Prostate gland (tissue), 2 donors: ENCODE measurements around the gene PTPRD. TPM values are rescaled to one million over a fixed set of nuclear protein-coding genes. Genes with fewer than 3 reads are reported as not detected.

Source experiments
- DNase-seq: peaks from one replicate; pipeline ENCODE4 v3.0.0-alpha.2; 2019; ENCODE audit warnings: low spot score
- H3K27ac ChIP-seq, 2 donors: fragments of 200-600 bp; sonication (generic); 2 replicates each; pipeline ENCODE4 v1.5.1; 2017 to 2019
- H3K27me3 ChIP-seq: fragments of 200-600 bp; sonication (generic); replicated peaks from 2 replicates; pipeline ENCODE4 v1.5.1; 2019; ENCODE audit not compliant: insufficient read depth
- H3K36me3 ChIP-seq, 2 donors: fragments of 200-600 bp; sonication (generic); 1 replicate in 1 of 2; 2 replicates in 1 of 2; pipeline versions ENCODE4 v1.5.1 to v1.8.1; 2017 to 2019
- H3K4me1 ChIP-seq: fragments of 200-600 bp; sonication (generic); replicated peaks from 2 replicates; pipeline ENCODE4 v1.5.1; 2019
- H3K4me3 ChIP-seq, 2 donors: fragments of 200-600 bp; sonication (generic); 2 replicates each; pipeline ENCODE4 v1.5.1; 2017 to 2019
- H3K9me3 ChIP-seq: fragments of 200-600 bp; sonication (generic); 2 replicates; pipeline ENCODE4 v1.5.1; 2017
- POLR2A ChIP-seq: fragments of 450-650 bp; IDR thresholded peaks from one replicate; pipeline ENCODE4 v1.6.1; 2016; ENCODE audit warnings: antibody characterized with exemption, mild to moderate bottlenecking
- POLR2AphosphoS5 ChIP-seq: sonication (generic); formaldehyde crosslinking; IDR thresholded peaks from one replicate; pipeline ENCODE4 v1.6.1; 2017; ENCODE audit warnings: antibody characterized with exemption
- WGBS: methylation state at CpG from one replicate; pipeline ENCODE4 v1.1.5; 2018; 5-methylcytosine and 5-hydroxymethylcytosine counted together
- intact Hi-C: fragments of 100-400 bp; cut with DNase I; formaldehyde crosslinking; loops from one replicate; pipeline ENCODE4 v1.14.2; 2022
- total RNA-seq, 2 donors: library from RNA; depleted of rRNA; stranded (reverse); fragments of >200 nt; gene quantifications; one replicate each; pipeline ENCODE4 v1.1.0, GENCODE V29; 2016
- TF ChIP-seq, protein P1 (sequence below), 4 experiments: fragments of 200-600 bp in 2 of 4; fragments of 450-650 bp in 2 of 4; sonication (generic) in 2 of 4; IDR thresholded peaks; 1 replicate in 3 of 4; 2 replicates in 1 of 4; pipeline ENCODE4 v1.5.1; 2016 to 2019; ENCODE audit warnings: antibody characterized with exemption in 4 of 4, mild to moderate bottlenecking in 2 of 4, moderate library complexity in 2 of 4

Gene PTPRD
- total RNA-seq, 2 donors from 2014 or later, result 5.8 to 23.1 TPM

DNA sequence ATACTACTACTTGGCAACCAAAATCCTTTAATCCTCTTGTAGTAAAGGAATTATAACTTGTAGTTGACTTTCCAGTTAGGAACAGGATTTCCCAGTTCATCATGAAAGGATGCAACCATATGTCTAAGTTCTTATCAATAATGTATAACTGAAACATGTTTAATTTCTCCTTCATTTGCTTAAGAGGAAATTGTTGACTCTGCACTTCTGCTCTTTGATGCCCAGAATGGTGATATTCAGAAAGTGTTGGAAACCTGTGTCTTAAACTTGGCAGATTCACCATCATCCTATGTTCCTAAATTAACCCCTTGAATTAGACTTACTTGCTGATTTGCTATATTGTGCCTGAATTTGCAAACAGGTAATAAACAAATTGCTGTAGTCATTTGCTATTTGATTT, 201.5 kb downstream of the PTPRD start:
- H3K4me1 ChIP-seq, result no peaks in the 10 kb centered on the region
- no peak for TF ChIP-seq POLR2AphosphoS5
- TF ChIP-seq POLR2A, result no peak
- TF ChIP-seq, protein P1, sequence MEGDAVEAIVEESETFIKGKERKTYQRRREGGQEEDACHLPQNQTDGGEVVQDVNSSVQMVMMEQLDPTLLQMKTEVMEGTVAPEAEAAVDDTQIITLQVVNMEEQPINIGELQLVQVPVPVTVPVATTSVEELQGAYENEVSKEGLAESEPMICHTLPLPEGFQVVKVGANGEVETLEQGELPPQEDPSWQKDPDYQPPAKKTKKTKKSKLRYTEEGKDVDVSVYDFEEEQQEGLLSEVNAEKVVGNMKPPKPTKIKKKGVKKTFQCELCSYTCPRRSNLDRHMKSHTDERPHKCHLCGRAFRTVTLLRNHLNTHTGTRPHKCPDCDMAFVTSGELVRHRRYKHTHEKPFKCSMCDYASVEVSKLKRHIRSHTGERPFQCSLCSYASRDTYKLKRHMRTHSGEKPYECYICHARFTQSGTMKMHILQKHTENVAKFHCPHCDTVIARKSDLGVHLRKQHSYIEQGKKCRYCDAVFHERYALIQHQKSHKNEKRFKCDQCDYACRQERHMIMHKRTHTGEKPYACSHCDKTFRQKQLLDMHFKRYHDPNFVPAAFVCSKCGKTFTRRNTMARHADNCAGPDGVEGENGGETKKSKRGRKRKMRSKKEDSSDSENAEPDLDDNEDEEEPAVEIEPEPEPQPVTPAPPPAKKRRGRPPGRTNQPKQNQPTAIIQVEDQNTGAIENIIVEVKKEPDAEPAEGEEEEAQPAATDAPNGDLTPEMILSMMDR (IDR thresholded peaks at IDR 0.05), result no peak
- no peaks in the 10 kb centered on the region for H3K36me3 ChIP-seq
- H3K9me3 ChIP-seq, result no peaks in the 10 kb centered on the region
- H3K27me3 ChIP-seq, result no peaks in the 10 kb centered on the region
- H3K27ac ChIP-seq, result no peak overlapping the region
- no peak for DNase-seq
- intact Hi-C loops, result no loop called here
- no peak overlapping the region for H3K4me3 ChIP-seq

DNA sequence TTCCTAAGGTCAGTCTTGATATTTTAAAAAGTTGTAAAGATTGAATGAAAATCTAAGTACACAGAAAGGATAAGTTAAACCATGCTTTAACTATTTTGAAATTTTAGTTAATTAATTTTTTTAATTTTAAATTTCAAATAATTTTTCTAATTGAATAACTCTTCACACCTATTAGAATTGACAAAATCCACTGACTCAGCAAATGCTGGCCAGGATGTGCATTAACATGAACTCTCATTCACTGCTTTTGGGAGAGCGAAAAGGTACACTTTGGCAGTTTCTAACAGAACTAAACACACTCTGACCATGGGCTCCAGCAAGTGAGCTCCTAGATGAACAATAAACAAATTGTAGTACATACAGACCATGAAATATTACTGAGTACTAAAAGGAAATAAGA, 209.5 kb downstream of the PTPRD start:
- Histone ChIP-seq H3K9me3 (no peaks in the 10 kb centered on the region), H3K4me1 (no peaks in the 10 kb centered on the region), H3K36me3 (no peaks in the 10 kb centered on the region), H3K27ac (no peak overlapping the region), H3K27me3 (no peaks in the 10 kb centered on the region), H3K4me3 (no peak overlapping the region)
- TF ChIP-seq POLR2A, result no peak
- TF ChIP-seq, protein P1 (IDR thresholded peaks at IDR 0.05), result no peak
- TF ChIP-seq POLR2AphosphoS5, result no peak
- intact Hi-C loops, result no loop called here
- DNase-seq, result no peak
- WGBS, result 90% methylated on average over 1 of the region's 1 CpG

DNA sequence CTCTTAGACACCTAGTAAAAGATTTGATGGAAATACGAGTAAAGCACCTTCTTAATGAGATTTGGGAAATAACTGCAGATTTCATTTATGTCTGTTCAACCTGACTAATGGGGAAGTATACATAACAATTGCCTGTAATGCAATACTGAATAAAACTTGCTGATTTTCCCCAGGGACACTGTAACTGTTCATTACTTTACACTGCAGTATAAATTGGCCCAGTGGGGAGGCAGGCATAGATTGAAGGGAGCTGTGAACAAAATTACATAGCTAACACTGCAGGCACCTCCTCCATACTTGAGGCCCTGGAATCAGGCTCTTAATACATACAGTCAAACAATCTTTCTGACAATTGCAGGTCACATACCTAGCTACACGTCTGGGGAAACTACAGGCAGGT, 216.2 kb downstream of the PTPRD start:
- Histone ChIP-seq H3K4me3 (no peak overlapping the region), H3K4me1 (no peaks in the 10 kb centered on the region), H3K27me3 (no peaks in the 10 kb centered on the region), H3K9me3 (no peaks in the 10 kb centered on the region), H3K27ac (no peak overlapping the region), H3K36me3 (no peaks in the 10 kb centered on the region)
- intact Hi-C loops, result no loop called here
- DNase-seq, result no peak
- WGBS, result 54% methylated on average over 2 of the region's 2 CpGs
- TF ChIP-seq POLR2AphosphoS5, result no peak

DNA sequence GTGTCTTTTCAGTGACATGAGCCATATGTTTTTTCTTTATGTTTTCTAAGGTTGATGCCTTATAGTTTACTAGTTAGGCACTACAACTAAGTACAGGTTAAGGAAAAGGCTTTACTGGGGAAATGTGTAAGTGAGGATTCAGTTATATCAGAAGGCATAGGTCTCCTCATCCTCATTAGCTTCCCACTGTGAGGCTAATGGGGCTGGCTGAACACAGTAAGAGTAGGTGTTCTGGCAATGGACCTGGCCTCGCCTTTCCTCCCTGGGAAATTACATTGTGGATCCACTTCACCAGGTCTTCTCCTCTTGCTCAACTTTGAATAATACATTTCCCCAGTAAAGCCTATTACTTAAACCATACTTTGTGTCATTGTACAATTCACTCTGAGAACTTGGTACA, 225.5 kb downstream of the PTPRD start:
- H3K27me3 ChIP-seq, result no peaks in the 10 kb centered on the region
- no peak for DNase-seq
- H3K36me3 ChIP-seq, result no peaks in the 10 kb centered on the region
- WGBS, result 86% methylated on average over 1 of the region's 1 CpG
- no peaks in the 10 kb centered on the region for H3K9me3 ChIP-seq
- no peak overlapping the region for H3K27ac ChIP-seq
- no peak overlapping the region for H3K4me3 ChIP-seq
- intact Hi-C loops, result no loop called here
- TF ChIP-seq POLR2A, result no peak
- TF ChIP-seq, protein P1 (IDR thresholded peaks at IDR 0.05), result no peak
- no peak for TF ChIP-seq POLR2AphosphoS5
- H3K4me1 ChIP-seq, result no peaks in the 10 kb centered on the region

DNA sequence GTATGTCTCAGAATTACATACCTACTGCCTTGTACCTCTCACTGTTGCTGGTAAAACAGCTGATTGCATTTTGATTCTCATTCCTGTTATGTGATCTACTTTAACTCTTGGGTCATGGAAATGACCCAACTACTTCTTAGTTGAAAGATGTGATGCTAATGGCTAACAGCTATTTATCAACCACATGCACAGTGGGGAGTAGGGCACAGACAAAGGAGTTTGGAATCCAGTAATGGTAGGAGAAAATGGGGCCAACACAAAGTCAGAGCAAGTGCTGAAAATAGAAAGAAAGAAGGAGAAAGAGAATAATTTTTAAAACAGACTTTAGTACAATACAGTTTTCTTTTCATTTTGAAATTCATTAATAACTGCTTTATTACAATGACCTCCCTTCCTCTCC, 241.0 kb downstream of the PTPRD start:
- TF ChIP-seq POLR2A (no peak), POLR2AphosphoS5 (no peak)
- TF ChIP-seq, protein P1 (IDR thresholded peaks at IDR 0.05), result no peak
- no peaks in the 10 kb centered on the region for H3K4me1 ChIP-seq
- H3K4me3 ChIP-seq, result no peak overlapping the region
- no peak overlapping the region for H3K27ac ChIP-seq
- intact Hi-C loops, result no loop called here
- H3K36me3 ChIP-seq, result no peaks in the 10 kb centered on the region
- no peaks in the 10 kb centered on the region for H3K9me3 ChIP-seq
- DNase-seq, result no peak
- H3K27me3 ChIP-seq, result no peaks in the 10 kb centered on the region
